GM21381 (cell line): ENCODE results near the gene ADAM23.

Experiments used
- ATAC-seq: cut with Tn5 transposase; IDR thresholded peaks from one replicate; pipeline ENCODE4 v1.9.1; 2021; ENCODE audit warnings: mild to moderate bottlenecking, moderate library complexity; ENCODE audit not compliant: unreplicated experiment

The ADAM23 gene

DNA sequence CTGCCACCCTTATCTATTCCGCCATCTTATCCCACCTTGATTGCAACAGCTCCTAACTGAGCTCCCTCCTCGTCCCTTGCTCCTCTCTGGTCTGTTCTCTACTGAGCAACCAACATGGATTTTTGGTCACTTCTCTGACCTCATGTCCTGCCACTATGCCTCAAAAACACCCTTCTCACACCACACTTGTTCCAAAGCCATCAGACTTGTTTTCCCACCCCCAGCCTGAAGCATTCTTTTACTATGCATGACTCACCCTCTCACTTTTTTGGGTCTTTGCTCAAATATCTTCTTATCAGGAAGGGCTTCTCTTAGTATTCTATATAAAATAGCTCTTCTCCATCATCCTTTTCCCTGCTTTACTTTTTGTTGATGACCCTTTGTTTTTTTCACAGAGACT lies 196.3 kb downstream of the ADAM23 start:
- ATAC-seq, result no peak

DNA sequence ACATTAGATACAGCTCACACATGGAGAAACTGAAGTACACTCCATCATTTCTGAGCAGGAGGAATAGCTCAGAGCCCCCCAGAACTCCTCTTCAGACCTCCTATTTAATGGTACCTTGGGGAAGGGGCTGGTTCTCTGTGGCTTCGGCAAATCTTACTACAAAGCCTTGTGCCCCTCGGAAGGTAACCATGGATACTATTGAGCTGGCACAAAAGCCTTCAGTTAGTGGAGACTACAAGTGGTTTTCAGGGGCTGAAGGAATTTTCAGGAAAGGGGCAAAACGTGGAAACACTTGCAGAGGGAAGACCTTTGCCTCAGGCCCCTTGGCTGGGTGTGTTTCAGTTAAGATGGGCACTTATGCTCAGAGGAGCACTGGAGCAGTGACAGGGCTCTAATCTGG lies 197.9 kb downstream of the ADAM23 start:
- no peak for ATAC-seq

DNA sequence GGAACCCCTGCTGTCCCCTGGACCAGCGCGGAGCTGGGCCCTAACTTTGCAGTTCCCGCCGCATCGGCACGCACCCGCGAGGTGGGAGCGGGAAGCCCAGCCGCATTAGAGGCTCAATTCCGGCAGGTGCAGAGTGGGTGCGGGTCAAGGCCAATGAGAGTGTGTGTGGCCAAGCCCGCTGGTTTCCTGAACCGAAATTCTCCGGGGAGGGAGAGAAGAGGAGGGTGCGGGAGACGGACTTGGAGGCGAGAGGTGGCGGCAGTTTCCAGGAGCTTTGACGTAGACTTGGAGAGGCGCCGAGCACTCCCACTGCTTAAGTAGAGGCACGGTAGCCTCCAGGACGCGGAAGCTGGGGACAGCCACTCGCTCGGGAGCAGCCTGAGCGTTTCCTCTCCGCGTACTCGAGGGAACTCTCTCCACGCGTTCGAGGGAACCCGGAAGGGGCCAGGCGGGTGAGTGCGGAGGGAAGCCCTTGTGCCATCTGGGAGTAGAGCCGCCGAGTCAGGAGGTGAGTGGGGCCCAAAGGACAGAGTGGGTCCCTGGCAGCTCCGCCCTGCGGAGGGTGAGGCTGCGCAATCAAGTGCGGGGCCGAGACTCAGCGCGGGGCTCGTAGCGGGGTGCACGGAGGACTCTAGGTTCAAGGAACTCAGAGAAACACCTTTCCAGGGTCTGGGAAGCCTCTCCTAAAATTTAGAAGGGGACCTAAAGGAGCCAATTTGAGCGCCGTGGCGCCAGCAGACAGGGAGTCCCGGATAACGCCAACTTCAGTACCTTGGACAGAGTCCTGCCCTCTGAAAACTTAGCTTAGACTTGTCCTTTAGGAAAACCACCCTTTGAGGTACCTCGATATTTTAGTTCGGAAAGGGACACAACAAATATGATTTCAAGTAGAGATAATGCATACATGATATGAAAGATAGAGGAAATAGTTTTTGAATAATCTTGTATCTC lies 199.0 kb downstream of the ADAM23 start, which contains the start of gene FAM237A:
Gene FAM237A, plus strand, starts transcription at position 413 of the 951 bp plus-strand sequence. CDS start 1,750 bp downstream, outside the sequence.
- no peak for ATAC-seq

GRCh38 chr2:206647985-206648384 lies 204.7 kb downstream of the ADAM23 start:
- ATAC-seq, result no peak

DNA sequence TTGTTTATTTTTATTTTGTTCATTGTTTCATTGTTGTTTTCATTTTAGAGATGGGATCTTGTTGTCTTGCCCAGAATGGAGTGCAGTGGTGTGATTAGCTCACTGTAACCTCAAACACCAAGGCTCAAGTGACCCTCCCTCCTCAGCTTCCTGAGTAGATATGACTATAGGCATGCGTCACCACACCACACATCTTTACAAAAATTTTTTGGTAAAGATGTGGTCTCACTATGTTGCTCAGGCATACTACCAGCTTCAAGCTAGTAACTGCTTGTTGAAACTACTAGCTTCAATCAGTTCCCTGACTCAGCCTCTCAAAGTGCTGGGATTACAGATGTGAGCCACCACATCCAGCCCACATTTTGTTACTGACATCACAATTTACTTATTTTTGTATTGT lies 213.8 kb downstream of the ADAM23 start:
- no peak for ATAC-seq

DNA sequence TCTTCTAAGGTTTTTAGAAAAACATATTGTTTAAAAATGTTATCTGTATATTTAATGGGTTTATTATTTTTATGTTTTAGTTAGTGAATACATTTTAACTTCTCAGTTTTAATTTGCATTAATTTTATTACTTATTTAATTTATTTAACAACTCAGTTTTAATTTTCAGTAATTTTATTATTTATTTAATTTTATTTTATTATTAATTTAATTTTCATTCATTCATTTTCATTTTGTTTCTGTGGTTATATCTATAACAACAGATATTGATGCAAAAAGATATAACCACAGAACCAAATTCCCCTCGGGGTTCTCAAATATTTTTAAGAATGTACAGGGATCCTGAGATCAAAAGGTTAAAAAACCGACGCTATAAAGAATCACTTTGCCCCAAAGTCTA lies 221.9 kb downstream of the ADAM23 start:
- no peak for ATAC-seq
